Measurements from ENCODE around the gene MOB1A.

DNA sequence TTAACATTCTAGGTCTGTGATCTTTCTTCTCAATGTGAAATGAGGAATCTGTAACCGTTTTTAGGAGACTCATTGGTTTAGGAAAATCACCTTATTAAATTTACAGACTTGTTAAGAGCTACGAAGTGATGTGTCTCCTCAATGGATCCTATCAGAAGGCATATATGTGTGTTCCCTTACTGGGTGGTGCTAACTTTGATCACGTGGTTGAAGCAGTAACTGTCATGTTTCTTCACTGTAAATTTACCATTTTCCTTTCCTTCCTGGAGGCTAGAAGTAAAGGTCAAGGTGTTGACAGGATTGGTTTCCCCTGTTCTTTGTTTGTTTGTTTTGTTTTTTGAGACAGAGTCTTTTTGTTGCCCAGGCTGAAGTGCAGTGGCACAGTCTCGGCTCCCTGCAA lies 18.4 kb upstream of the MOB1A start:
- TF ChIP-seq, protein P1, sequence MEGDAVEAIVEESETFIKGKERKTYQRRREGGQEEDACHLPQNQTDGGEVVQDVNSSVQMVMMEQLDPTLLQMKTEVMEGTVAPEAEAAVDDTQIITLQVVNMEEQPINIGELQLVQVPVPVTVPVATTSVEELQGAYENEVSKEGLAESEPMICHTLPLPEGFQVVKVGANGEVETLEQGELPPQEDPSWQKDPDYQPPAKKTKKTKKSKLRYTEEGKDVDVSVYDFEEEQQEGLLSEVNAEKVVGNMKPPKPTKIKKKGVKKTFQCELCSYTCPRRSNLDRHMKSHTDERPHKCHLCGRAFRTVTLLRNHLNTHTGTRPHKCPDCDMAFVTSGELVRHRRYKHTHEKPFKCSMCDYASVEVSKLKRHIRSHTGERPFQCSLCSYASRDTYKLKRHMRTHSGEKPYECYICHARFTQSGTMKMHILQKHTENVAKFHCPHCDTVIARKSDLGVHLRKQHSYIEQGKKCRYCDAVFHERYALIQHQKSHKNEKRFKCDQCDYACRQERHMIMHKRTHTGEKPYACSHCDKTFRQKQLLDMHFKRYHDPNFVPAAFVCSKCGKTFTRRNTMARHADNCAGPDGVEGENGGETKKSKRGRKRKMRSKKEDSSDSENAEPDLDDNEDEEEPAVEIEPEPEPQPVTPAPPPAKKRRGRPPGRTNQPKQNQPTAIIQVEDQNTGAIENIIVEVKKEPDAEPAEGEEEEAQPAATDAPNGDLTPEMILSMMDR (IDR thresholded peaks at IDR 0.05): no peak
- no peak for TF ChIP-seq POLR2A (IDR thresholded peaks at IDR 0.05)

Data from body of pancreas (tissue), 4 donors.